ENCODE results near the gene FAM110A.

- TF ChIP-seq, protein P1, sequence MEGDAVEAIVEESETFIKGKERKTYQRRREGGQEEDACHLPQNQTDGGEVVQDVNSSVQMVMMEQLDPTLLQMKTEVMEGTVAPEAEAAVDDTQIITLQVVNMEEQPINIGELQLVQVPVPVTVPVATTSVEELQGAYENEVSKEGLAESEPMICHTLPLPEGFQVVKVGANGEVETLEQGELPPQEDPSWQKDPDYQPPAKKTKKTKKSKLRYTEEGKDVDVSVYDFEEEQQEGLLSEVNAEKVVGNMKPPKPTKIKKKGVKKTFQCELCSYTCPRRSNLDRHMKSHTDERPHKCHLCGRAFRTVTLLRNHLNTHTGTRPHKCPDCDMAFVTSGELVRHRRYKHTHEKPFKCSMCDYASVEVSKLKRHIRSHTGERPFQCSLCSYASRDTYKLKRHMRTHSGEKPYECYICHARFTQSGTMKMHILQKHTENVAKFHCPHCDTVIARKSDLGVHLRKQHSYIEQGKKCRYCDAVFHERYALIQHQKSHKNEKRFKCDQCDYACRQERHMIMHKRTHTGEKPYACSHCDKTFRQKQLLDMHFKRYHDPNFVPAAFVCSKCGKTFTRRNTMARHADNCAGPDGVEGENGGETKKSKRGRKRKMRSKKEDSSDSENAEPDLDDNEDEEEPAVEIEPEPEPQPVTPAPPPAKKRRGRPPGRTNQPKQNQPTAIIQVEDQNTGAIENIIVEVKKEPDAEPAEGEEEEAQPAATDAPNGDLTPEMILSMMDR (IDR thresholded peaks at IDR 0.05) = no peak
- TF ChIP-seq POLR2A (IDR thresholded peaks at IDR 0.05) = no peak
- no peak for TF ChIP-seq EP300 (IDR thresholded peaks at IDR 0.05)
Observed at GRCh38 chr20:848193-848592, 14.7 kb downstream of the FAM110A start.

Measured in gastroesophageal sphincter (tissue), 3 donors.